Uterus (tissue), 2 donors: ENCODE results near the gene MAD1L1.

Source experiments
- POLR2A ChIP-seq, 2 donors: fragments of 450-650 bp; IDR thresholded peaks; one replicate each; pipeline ENCODE4 v1.6.1; 2016; ENCODE audit warnings: antibody characterized with exemption in 2 of 2, mild to moderate bottlenecking in 1 of 2, moderate library complexity in 1 of 2
- TF ChIP-seq, protein P1 (sequence below), 4 experiments: fragments of 200-600 bp in 2 of 4; fragments of 450-650 bp in 2 of 4; sonication (generic) in 2 of 4; IDR thresholded peaks; one replicate each; pipeline ENCODE4 v1.5.1; 2016 to 2019; ENCODE audit warnings: antibody characterized with exemption in 4 of 4, mild to moderate bottlenecking in 2 of 4, moderate library complexity in 1 of 4

DNA sequence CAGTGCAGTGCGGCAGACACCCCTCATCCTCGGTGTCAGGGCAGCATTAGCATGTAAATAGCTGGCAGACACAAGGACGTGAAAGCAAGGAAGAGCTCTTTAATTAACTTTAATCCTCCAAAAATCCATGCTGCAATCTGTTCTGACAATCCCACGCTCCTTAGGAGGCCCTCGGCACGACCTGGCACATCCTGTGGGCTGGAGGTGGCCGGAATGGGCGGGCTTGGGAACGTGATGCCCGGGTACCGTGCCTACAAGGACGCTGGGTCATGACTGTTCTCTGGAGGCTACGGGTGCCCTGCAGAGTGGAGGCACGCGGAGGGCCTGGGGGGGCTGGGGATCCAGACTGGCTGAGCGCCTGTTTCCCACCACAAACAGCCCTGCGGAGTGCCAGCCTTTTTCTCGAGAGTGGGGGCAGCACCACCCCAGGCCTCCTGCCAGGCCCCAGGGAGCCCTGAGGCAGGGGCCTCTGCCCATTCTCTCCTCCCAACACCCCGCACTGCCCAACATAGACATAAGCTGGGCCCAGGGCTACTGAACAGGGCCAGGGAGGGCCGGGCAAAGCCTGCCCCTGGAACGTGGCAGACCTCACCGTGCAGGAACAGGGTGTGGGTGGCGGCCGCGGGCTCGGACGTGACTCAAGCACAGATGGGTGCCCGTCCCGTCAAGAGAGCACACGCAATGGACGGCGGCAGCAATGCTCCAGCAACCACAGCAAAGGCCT is 189.3 kb downstream of the MAD1L1 start:
- TF ChIP-seq POLR2A (IDR thresholded peaks at IDR 0.05), result no peak
- TF ChIP-seq, protein P1, sequence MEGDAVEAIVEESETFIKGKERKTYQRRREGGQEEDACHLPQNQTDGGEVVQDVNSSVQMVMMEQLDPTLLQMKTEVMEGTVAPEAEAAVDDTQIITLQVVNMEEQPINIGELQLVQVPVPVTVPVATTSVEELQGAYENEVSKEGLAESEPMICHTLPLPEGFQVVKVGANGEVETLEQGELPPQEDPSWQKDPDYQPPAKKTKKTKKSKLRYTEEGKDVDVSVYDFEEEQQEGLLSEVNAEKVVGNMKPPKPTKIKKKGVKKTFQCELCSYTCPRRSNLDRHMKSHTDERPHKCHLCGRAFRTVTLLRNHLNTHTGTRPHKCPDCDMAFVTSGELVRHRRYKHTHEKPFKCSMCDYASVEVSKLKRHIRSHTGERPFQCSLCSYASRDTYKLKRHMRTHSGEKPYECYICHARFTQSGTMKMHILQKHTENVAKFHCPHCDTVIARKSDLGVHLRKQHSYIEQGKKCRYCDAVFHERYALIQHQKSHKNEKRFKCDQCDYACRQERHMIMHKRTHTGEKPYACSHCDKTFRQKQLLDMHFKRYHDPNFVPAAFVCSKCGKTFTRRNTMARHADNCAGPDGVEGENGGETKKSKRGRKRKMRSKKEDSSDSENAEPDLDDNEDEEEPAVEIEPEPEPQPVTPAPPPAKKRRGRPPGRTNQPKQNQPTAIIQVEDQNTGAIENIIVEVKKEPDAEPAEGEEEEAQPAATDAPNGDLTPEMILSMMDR (IDR thresholded peaks at IDR 0.05), result no peak
